ENCODE data around the gene OOSP3. TPM values are rescaled to one million over a fixed set of nuclear protein-coding genes. Genes with fewer than 3 reads are reported as not detected.

OOSP3 gene
- polyA plus RNA-seq, 3 donors: not detected

- TF ChIP-seq, protein P1, sequence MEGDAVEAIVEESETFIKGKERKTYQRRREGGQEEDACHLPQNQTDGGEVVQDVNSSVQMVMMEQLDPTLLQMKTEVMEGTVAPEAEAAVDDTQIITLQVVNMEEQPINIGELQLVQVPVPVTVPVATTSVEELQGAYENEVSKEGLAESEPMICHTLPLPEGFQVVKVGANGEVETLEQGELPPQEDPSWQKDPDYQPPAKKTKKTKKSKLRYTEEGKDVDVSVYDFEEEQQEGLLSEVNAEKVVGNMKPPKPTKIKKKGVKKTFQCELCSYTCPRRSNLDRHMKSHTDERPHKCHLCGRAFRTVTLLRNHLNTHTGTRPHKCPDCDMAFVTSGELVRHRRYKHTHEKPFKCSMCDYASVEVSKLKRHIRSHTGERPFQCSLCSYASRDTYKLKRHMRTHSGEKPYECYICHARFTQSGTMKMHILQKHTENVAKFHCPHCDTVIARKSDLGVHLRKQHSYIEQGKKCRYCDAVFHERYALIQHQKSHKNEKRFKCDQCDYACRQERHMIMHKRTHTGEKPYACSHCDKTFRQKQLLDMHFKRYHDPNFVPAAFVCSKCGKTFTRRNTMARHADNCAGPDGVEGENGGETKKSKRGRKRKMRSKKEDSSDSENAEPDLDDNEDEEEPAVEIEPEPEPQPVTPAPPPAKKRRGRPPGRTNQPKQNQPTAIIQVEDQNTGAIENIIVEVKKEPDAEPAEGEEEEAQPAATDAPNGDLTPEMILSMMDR (IDR thresholded peaks at IDR 0.05): no peak
- no peak within 1 kb of the TSS for H2AFZ ChIP-seq (ENCODE audit: insufficient read depth, low read depth, low read length, poor library complexity, severe bottlenecking)
- Mint-ChIP-seq H3K27ac (no peak within 1 kb of the TSS), H3K4me1 (peaks cover 10% of the 10 kb centered on the region), H3K27me3 (ENCODE audit: low read depth in 3 of 3) (peaks cover 0 to 1% (median 0%) of the 10 kb centered on the region in 3 donors), H3K36me3 (no peaks in the 10 kb centered on the region), H3K9me3 (no peaks in the 10 kb centered on the region), H3K4me3 (no peak within 1 kb of the TSS)
- H3K4me3 ChIP-seq (replicated peaks in 1 of 3; ENCODE audit: low read depth in 2 of 3, low read length in 3 of 3): no peak within 1 kb of the TSS
- no peak within 1 kb of the TSS for H3K27ac ChIP-seq (ENCODE audit: low read depth in 1 of 2, low read length in 2 of 2)
- no peak for DNase-seq
- no CpG with 5 or more reads among the region's 4 CpGs for WGBS (ENCODE audit: insufficient coverage)
- intact Hi-C loops (cut with micrococcal nuclease): no loop called here
- H3K9ac ChIP-seq (ENCODE audit: insufficient read depth, low read length, poor library complexity, severe bottlenecking): no peak within 1 kb of the TSS
- no peaks in the 10 kb centered on the region for H3K36me3 ChIP-seq (replicated peaks in 1 of 2; ENCODE audit: control insufficient read depth in 1 of 2, insufficient read depth in 2 of 2, low read length in 2 of 2)
- no peak within 1 kb of the TSS for H3K4me2 ChIP-seq (replicated peaks; ENCODE audit: extremely low read depth, low read length, poor library complexity, severe bottlenecking)
- H3K4me1 ChIP-seq (ENCODE audit: control insufficient read depth in 1 of 2, insufficient read depth in 2 of 2, low read length in 2 of 2): no peaks in the 10 kb centered on the region
- H4K20me1 ChIP-seq (ENCODE audit: insufficient read depth, low read length): no peaks in the 10 kb centered on the region
- no peaks in the 10 kb centered on the region for H3K27me3 ChIP-seq (ENCODE audit: control insufficient read depth in 2 of 2, insufficient read depth in 2 of 2, low read length in 2 of 2)
- no peaks in the 10 kb centered on the region for H3K79me2 ChIP-seq (ENCODE audit: insufficient read depth, low read length)
- H3K9me3 ChIP-seq (replicated peaks in 1 of 2; ENCODE audit: control insufficient read depth in 1 of 2, insufficient read depth in 1 of 2, low read length in 2 of 2): no peaks in the 10 kb centered on the region
Measured at GRCh38 chr11:59845399-59845798, 33.2 kb upstream of the OOSP3 start, which contains the start of gene CBLIF. CBLIF (minus strand) TSS chr11:59845499; CDS start chr11:59845453, 46 bp downstream.

GRCh38 chr11:59846556-59846955 is 32.0 kb upstream of the OOSP3 start:
- Histone ChIP-seq H3K4me2 (replicated peaks; ENCODE audit: extremely low read depth, low read length, poor library complexity, severe bottlenecking) (no peak overlapping the region), H3K36me3 (replicated peaks in 1 of 2; ENCODE audit: control insufficient read depth in 1 of 2, insufficient read depth in 2 of 2, low read length in 2 of 2) (no peaks in the 10 kb centered on the region), H3K4me1 (ENCODE audit: control insufficient read depth in 1 of 2, insufficient read depth in 2 of 2, low read length in 2 of 2) (no peaks in the 10 kb centered on the region), H3K9me3 (replicated peaks in 1 of 2; ENCODE audit: control insufficient read depth in 1 of 2, insufficient read depth in 1 of 2, low read length in 2 of 2) (no peaks in the 10 kb centered on the region), H3K27me3 (ENCODE audit: control insufficient read depth in 2 of 2, insufficient read depth in 2 of 2, low read length in 2 of 2) (no peaks in the 10 kb centered on the region), H4K20me1 (ENCODE audit: insufficient read depth, low read length) (no peaks in the 10 kb centered on the region), H2AFZ (ENCODE audit: insufficient read depth, low read depth, low read length, poor library complexity, severe bottlenecking) (no peak overlapping the region), H3K27ac (ENCODE audit: low read depth in 1 of 2, low read length in 2 of 2) (no peak overlapping the region), H3K9ac (ENCODE audit: insufficient read depth, low read length, poor library complexity, severe bottlenecking) (no peak overlapping the region), H3K79me2 (ENCODE audit: insufficient read depth, low read length) (no peaks in the 10 kb centered on the region), H3K4me3 (replicated peaks in 1 of 3; ENCODE audit: low read depth in 2 of 3, low read length in 3 of 3) (no peak overlapping the region)
- H3K27ac Mint-ChIP-seq: peak overlapping the region in 1 of 7 donors; percentile 10
- H3K4me3 Mint-ChIP-seq: no peak overlapping the region
- DNase-seq: no peak
- intact Hi-C loops (cut with micrococcal nuclease): no loop called here
- peaks cover 0 to 1% (median 1%) of the 10 kb centered on the region in 3 donors for H3K27me3 Mint-ChIP-seq (ENCODE audit: low read depth in 3 of 3)
- H3K4me1 Mint-ChIP-seq: peaks cover 10% of the 10 kb centered on the region
- TF ChIP-seq, protein P1 (IDR thresholded peaks at IDR 0.05): no peak
- no peaks in the 10 kb centered on the region for H3K9me3 Mint-ChIP-seq
- H3K36me3 Mint-ChIP-seq: no peaks in the 10 kb centered on the region
- WGBS (ENCODE audit: insufficient coverage): no CpG with 5 or more reads among the region's 5 CpGs

Data from CD14-positive monocyte (primary cell).